ENCODE results near the gene DUS4L.

DNA sequence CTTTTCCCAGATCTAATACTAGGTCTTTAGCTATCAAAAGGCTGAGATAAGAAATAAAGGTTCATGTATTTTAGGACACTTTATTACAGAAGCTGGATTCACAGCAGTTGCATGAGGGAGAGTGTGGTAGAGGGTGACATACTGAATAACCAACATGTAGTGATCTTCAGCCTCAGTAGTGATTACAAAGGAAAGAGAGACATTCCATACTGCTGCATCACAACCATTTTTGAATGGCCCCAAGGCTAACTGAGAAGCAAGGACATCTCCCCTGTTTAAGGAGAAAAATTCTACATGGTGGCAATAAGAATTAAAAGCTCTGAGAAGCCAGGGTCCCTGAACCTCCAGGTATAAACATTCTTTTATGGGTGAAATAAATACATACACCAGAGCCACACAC lies 35.3 kb upstream of the DUS4L start:
- TF ChIP-seq EZH2 (IDR thresholded peaks at IDR 0.05; ENCODE audit: low read depth): no peak
- TF ChIP-seq, protein P1, sequence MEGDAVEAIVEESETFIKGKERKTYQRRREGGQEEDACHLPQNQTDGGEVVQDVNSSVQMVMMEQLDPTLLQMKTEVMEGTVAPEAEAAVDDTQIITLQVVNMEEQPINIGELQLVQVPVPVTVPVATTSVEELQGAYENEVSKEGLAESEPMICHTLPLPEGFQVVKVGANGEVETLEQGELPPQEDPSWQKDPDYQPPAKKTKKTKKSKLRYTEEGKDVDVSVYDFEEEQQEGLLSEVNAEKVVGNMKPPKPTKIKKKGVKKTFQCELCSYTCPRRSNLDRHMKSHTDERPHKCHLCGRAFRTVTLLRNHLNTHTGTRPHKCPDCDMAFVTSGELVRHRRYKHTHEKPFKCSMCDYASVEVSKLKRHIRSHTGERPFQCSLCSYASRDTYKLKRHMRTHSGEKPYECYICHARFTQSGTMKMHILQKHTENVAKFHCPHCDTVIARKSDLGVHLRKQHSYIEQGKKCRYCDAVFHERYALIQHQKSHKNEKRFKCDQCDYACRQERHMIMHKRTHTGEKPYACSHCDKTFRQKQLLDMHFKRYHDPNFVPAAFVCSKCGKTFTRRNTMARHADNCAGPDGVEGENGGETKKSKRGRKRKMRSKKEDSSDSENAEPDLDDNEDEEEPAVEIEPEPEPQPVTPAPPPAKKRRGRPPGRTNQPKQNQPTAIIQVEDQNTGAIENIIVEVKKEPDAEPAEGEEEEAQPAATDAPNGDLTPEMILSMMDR (conservative IDR thresholded peaks at IDR 0.05): no peak

Data from PC-9 (cell line).